ENCODE data around the gene PRDX5.

PRDX5 gene

GRCh38 chr11:64290352-64291261 is 27.3 kb upstream of the PRDX5 start:
- DNase-seq, result no peak

DNA sequence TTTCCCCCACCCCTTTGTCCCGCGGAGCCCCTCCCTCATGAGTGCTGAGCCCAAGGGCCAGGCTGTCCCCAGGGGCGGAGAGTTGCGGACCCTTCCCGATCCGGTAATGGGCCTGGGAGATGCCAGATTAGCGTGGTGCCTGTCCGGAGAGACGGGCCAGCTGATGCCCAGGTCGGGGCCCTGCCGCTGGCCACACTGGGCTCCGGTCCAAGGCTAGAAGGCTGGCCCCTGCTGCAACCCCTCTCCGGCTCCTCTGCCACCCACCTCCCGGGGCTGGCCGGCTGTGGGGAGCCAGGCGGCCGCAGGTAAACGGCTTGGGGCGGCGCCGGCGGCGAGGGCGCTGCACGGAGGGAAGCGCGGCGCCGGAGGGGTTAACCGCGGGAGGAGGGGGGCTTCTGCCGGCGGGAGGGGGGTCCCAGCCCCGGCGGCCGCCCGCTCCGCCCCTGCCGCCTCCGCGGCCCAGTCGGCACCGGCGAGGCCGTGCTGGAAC is 26.6 kb upstream of the PRDX5 start, which contains the start of gene KCNK4:
Gene KCNK4, plus strand, starts transcription at position 41 of the 490 bp plus-strand sequence. CDS start 1,717 bp downstream, outside the sequence.
- DNase-seq, result no peak

- DNase-seq, result no peak
Measured at GRCh38 chr11:64291752-64292459, 26.0 kb upstream of the PRDX5 start.

- no peak for DNase-seq
Measured at GRCh38 chr11:64292460-64293254, 25.3 kb upstream of the PRDX5 start.

- no peak for DNase-seq
Measured at GRCh38 chr11:64294774-64295173, 23.1 kb upstream of the PRDX5 start.

- no peak for DNase-seq
Measured at GRCh38 chr11:64295760-64296159, 22.2 kb upstream of the PRDX5 start.

DNA sequence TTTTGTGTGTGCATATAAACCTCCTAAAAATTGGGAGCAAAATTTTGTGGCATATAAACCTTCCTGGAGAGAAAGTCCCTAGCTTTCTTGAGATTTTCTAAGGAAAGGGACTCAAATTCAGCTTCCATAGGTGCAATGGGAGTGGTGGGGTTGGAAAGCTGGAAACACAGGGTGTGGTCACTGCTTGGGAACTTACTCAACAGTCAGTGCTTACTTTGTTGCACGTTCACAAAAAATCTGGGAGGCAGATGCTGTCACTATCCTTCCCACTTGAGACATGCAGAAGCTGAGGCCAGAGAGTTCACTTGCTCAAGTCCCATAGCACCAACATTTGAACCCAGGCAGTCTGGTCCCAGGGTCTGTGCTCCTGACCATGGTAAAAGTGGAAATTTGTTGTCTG is 21.7 kb upstream of the PRDX5 start:
- DNase-seq, result no peak

DNA sequence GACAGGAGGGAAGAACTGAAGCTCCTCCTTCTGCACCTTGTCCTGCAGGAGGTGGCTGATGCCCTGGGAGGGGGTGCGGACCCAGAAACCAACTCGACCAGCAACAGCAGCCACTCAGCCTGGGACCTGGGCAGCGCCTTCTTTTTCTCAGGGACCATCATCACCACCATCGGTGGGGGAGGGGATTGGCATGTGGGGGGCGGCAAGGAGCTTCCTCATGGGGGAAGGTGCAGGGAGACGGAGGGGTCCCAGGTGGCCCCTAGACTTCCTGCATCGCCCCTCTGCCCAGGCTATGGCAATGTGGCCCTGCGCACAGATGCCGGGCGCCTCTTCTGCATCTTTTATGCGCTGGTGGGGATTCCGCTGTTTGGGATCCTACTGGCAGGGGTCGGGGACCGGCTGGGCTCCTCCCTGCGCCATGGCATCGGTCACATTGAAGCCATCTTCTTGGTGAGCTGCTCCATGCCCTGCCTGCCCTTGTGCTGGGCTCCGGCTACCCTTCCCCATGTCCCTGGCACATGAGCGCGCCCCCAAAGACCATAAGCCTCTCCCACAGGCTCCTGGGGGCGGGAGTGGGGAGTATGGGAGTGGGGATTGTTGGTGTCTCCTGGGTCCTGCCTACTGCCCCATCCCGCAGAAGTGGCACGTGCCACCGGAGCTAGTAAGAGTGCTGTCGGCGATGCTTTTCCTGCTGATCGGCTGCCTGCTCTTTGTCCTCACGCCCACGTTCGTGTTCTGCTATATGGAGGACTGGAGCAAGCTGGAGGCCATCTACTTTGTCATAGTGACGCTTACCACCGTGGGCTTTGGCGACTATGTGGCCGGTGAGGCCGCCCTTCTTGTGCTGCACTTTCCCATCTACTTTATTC is 20.9 kb upstream of the PRDX5 start:
- DNase-seq, result no peak

DNA sequence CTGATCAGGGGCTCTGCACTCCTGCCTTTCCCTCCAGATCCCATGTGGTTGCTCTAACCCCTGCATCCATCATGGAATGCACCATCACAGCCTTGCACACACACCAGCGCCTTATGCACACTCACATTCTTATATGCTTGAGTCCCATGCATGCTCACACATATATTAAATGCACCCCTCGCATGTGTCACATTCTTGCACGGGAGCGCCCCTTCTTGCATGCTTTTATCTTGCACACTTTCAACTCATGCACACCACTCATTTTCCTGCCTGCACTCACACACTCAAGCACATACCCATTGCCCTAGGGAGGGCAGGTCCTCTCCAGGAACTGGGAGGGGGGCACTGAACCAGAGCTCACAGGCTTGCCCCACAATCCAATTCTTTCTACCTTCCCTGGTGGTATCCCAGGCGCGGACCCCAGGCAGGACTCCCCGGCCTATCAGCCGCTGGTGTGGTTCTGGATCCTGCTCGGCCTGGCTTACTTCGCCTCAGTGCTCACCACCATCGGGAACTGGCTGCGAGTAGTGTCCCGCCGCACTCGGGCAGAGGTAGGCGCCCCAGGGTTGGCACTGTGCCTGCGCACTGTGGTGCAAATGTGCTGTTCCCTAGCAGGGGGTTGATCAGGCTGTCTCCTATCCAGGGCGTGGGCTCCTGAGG is 20.1 kb upstream of the PRDX5 start:
- DNase-seq, result no peak

DNA sequence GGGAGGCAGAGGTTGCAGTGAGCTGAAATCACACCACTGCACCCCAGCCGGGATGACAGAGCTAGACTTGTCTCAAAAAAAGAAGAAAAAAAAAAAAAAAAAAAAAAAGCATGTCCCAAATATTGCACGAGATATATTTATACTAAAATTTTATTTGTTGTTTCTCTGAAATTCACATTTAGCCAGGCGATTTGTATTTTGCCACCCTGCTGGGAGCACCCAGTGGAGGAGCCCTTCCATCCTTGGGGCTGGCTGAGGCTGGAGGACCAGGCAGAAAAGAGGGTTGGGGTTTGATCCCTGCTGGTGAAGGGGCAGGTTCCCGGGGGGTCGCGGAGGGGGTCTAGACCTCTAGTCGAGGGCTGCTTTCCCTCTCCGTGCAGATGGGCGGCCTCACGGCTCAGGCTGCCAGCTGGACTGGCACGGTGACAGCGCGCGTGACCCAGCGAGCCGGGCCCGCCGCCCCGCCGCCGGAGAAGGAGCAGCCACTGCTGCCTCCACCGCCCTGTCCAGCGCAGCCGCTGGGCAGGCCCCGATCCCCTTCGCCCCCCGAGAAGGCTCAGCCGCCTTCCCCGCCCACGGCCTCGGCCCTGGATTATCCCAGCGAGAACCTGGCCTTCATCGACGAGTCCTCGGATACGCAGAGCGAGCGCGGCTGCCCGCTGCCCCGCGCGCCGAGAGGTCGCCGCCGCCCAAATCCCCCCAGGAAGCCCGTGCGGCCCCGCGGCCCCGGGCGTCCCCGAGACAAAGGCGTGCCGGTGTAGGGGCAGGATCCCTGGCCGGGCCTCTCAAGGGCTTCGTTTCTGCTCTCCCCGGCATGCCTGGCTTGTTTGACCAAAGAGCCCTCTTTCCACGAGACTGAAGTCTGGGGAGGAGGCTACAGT is 18.7 kb upstream of the PRDX5 start:
- DNase-seq, result no peak

DNA sequence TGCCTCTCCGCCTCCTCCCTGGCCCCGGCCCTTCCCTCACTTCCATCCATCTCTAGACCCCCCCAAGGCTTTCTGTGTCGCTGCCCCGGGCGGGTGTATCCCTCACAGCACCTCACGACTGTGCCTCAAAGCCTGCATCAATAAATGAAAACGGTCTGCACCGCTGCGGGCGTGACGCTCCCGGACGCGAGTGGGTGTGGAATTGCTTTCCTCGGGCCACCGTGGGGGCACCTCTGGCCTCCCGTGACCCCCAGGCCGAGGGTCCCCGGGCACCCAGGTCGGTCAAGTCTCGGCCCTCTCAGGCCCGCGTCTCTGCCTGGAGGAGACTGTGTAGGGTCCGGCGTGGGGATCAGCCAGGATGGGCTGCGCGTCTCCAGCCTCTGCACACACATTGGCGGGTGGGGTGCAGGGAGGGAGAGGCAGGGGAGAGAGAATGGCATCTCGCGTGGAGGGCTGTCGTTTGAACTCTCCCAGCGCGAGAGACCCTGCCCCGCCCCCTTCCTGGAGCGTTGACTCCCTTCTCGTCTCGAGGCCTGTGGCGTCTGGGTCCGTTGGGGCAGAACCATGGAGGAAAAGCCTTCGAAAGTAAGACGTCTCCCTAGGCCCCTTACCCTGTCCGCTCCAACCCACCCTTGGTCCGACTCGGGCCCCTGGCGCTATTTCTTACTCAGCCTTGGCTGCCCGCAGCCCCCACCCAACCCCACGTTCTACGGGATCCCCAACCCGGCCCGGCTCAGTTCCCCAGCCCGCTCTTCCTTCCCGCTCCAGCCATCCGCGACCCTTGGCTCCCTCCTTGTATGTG is 17.9 kb upstream of the PRDX5 start, which contains the start of gene CATSPERZ:
Gene CATSPERZ, plus strand, starts transcription at position 512 of the 802 bp plus-strand sequence. Its CDS starts 53 bp downstream, at position 565.
- no peak for DNase-seq

DNA sequence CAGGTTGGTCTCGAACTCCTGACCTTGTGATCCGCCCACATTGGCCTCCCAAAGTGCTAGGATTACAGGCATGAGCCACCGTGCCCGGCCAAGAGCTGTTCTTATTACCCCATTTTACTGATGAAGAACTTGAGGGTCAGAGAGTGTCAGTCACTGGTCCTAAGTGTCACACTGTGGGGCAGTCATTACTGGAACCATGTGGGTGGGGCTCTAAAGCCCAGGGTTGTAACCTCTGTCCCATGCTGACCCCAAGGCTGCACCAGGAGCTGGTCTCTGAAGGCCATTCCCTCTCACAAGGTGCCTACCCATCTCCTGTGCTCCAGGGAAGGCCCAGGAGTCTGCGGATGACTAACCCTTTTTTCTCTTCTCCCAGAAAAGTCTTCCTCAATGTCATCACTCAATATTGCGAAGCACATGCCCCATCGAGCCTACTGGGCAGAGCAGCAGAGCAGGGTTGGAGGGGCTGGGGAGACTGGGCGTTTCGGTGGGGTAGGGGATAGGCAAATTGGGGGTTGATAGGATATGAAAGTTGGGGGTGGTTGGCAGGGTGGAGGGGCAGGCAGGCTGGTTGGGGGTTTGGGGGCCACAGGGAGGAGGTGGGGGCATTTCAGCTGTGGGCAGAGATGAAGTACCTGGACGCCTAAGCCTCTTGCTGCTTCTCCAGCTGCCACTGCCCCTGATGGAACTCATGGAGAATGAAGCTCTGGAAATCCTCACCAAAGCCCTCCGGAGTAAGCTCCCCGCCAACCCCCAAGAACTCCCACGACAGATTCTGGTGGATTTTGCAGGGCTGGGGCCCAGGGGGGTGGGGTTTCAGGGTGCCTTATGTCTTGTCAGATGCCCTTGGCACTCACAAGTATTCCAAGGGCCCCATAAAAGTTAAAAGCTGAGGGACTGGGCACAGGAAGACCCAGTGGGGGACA is 14.6 kb upstream of the PRDX5 start:
- no peak for DNase-seq

DNA sequence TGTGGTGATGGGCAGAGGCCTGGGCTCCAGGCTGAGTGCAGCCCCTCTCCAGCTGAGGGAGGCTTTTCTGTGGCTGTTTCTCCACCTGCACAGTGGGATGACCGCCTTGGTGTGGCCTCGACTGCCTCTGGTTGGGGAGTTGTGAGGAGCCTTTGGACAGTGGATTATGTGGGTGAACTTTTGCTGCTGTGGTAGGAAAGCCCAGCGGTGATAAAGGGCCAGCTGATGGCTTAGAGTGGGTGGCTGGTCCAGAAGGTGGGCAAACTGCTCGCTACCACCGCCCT is 13.9 kb upstream of the PRDX5 start:
- no peak for DNase-seq

- DNase-seq, result peak; percentile 93
Measured at GRCh38 chr11:64304316-64305072, 13.4 kb upstream of the PRDX5 start.

GRCh38 chr11:64305075-64305690 is 12.7 kb upstream of the PRDX5 start, which contains the start of gene ESRRA:
Gene ESRRA (plus strand): TSS chr11:64305524. CDS start chr11:64307180, 1,656 bp downstream.
- peak; percentile 98 for DNase-seq

DNA sequence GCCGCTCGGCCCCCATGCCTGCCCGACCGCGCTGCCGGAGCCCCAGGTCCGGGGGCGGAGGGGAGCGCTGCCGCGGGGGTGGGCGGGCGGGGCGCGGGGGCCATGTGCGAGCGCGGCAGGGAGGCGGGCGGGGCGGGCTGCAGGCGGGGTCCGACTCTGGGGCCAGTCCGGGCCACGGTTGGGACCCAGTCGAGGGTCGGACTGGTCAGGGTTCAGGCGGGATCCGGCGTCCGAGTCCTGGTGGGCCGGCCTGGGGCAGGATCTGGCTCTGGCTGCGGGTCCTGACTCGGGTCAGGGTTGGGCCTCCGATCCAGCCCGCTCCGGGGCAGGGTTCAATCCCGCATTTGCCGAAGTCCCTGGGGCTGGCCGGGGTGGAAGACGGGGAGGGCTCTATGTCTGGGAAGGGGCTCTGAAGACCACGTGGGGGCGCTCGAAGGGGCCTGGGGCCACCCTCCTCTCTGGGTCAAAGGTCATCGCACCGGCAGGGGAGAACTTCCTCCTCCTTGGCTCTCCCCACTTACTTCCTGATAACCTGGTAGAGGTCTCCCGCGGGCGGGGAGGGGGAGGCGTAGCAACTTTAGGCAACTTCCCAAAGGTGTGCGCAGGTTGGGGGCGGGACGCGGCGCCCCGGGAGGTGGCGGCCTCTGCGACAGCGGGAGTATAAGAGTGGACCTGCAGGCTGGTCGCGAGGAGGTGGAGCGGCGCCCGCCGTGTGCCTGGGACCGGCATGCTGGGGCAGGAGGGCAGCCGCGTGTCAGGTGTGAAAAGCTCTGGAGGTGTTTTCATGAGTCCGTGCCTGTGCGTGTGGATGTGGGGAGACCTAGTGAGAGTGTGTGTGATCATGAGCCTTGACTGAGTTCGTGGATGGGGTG is 12.0 kb upstream of the PRDX5 start:
- DNase-seq, result peak; percentile 82
